ENCODE data around the gene XYLT1. TPM values are rescaled to one million over a fixed set of nuclear protein-coding genes. Genes with fewer than 3 reads are reported as not detected.

XYLT1 gene
- total and polyA plus RNA-seq, 2 of the 8 experiments (the other 6 are each of a cell fraction or from before 2014, with no cell fraction given) = 6.6 to 25.4 TPM

DNA sequence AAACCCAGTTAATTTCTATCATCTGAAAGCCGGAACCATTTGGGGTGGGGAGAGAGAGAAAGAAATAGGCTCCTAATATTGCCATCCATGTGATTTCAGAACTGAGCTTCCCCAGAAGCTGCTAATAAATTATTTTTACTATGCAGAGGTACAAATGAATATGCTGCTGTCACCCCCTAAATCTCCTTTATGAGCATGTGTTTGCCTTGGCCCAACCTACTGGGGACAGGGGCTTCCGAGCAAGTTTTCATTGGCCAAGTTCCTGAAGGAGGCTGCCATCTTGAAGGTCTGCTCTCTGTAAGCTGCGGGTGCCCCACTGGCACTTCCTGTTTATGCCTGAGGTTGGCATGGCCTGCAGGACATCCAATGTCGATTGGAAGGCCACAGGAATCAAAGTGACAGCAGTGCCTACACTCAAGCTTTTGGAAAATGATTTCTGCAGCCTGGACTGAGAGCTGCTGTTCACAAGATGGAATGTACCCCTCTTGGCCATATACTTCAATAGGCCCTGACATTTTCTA is 194.7 kb downstream of the XYLT1 start:
- ChIA-PET POLR2A (ENCODE audit: partially characterized antibody) (no interaction called here), CTCF (ENCODE audit: partially characterized antibody) (interaction anchor here (1.3 to 5.4 kb wide), 2 partner anchors 18 to 191 kb away, joined by 3 to 30 read pairs; no protein-coding TSS in a partner anchor)
- Histone ChIP-seq H3K4ac (replicated peaks; ENCODE audit: insufficient read length, low read depth, low read length) (no peak overlapping the region), H3K56ac (replicated peaks; ENCODE audit: insufficient read length, low read depth, low read length) (no peak overlapping the region), H4K5ac (ENCODE audit: insufficient read length, low read depth, low read length) (no peak overlapping the region), H3K14ac (ENCODE audit: insufficient read length) (no peak overlapping the region), H2BK5ac (ENCODE audit: low read depth, low read length) (no peak overlapping the region), H3K9ac (replicated peaks in 1 of 4; ENCODE audit: extremely low read depth in 1 of 4, low read depth in 3 of 4, low read length in 3 of 4) (no peak overlapping the region), H4K8ac (ENCODE audit: extremely low read depth, insufficient read depth, low read length) (no peak overlapping the region; the same call in 1 of the 2 replicates), H3K4me3 (ENCODE audit: extremely low read depth in 1 of 4, insufficient read depth in 2 of 4, low read depth in 3 of 4, low read length in 4 of 4) (no peak overlapping the region), H2AFZ (ENCODE audit: low read length) (no peak overlapping the region), H3K9me3 (ENCODE audit: insufficient read depth in 2 of 2, low read depth in 1 of 2, low read length in 1 of 2) (no peaks in the 10 kb centered on the region), H2AK5ac (ENCODE audit: low read depth, low read length) (no peak overlapping the region), H3K27me3 (replicated peaks in 1 of 4; ENCODE audit: control insufficient read depth in 3 of 4, extremely low read depth in 1 of 4, insufficient read depth in 3 of 4, low read length in 3 of 4) (no peaks in the 10 kb centered on the region), H3K79me1 (ENCODE audit: low read depth, low read length) (peaks cover 5% of the 10 kb centered on the region; the same call in 1 of the 2 replicates), H2BK15ac (ENCODE audit: low read length) (no peak overlapping the region), H3K23me2 (ENCODE audit: low read depth, low read length) (no peaks in the 10 kb centered on the region), H3K18ac (ENCODE audit: extremely low read depth, low read length) (no peak overlapping the region), H2BK120ac (replicated peaks; ENCODE audit: low read depth, low read length) (no peak overlapping the region), H4K20me1 (replicated peaks in 1 of 2; ENCODE audit: control insufficient read depth in 1 of 2, insufficient read depth in 2 of 2, low read length in 2 of 2) (no peaks in the 10 kb centered on the region), H3K36me3 (ENCODE audit: control insufficient read depth in 2 of 4, insufficient read depth in 4 of 4, low read length in 3 of 4) (no peaks in the 10 kb centered on the region), H3K4me2 (ENCODE audit: insufficient read depth in 1 of 2, low read depth in 2 of 2, low read length in 2 of 2) (no peak overlapping the region), H3K79me2 (ENCODE audit: control insufficient read depth in 1 of 2, insufficient read depth in 2 of 2, low read length in 2 of 2) (no peaks in the 10 kb centered on the region), H3K4me1 (replicated peaks in 1 of 4; ENCODE audit: control insufficient read depth in 3 of 4, insufficient read depth in 4 of 4, low read length in 3 of 4) (peaks cover 0 to 5% (median 2%) of the 10 kb centered on the region in 4 experiments; a peak in 6 of 7 replicates), H3K27ac (ENCODE audit: low read depth, low read length) (no peak overlapping the region), H3K23ac (ENCODE audit: insufficient read length) (no peak overlapping the region), H2BK20ac (ENCODE audit: low read length) (no peak overlapping the region), H4K91ac (replicated peaks; ENCODE audit: insufficient read length, low read length) (no peak overlapping the region), H2BK12ac (ENCODE audit: low read depth, low read length) (no peak overlapping the region)
- FAIRE-seq = no peak
- no peak for TF ChIP-seq RXRA (IDR thresholded peaks at IDR 0.05; ENCODE audit: insufficient read depth, low read depth, low read length)
- TF ChIP-seq SP1 (IDR thresholded peaks at IDR 0.05; ENCODE audit: low read depth, low read length) = no peak
- no peak for TF ChIP-seq CHD2 (IDR thresholded peaks at IDR 0.05; ENCODE audit: low read length)
- no peak for TF ChIP-seq SUZ12 (IDR thresholded peaks at IDR 0.05; ENCODE audit: low read length)
- TF ChIP-seq JUN (IDR thresholded peaks at IDR 0.05; ENCODE audit: low read depth, low read length) = no peak
- DNase-seq (ENCODE audit: low read depth in 1 of 2, low spot score in 2 of 2) = no peak
- 88% methylated on average over 4 of the region's 4 CpGs; no CpG with 5 or more reads in 1 of the 2 experiments for WGBS, 2 experiments (ENCODE audit: extremely low coverage in 1 of 2, insufficient coverage in 1 of 2, insufficient read length in 1 of 2, insufficient replicate concordance in 2 of 2, low coverage in 1 of 2, low lambda C conversion rate in 2 of 2, missing lambda C conversion rate in 1 of 2)

Data from H1 (cell line).